Adrenal gland (tissue), 5 donors: ENCODE results near the gene KCND2.

Experiments used
- POLR2A ChIP-seq, 2 donors: fragments of 450-650 bp; IDR thresholded peaks; one replicate each; pipeline ENCODE4 v1.6.1; 2017; ENCODE audit warnings: antibody characterized with exemption in 2 of 2, mild to moderate bottlenecking in 2 of 2, moderate library complexity in 1 of 2
- TF ChIP-seq, protein P1 (sequence below), 6 experiments: fragments of 450-650 bp in 4 of 6; fragments of 200-600 bp in 2 of 6; sonication (generic) in 1 of 6; IDR thresholded peaks; 1 replicate in 5 of 6; 2 replicates in 1 of 6; pipeline versions ENCODE4 v1.5.1 to v1.8.0; 2016 to 2021; ENCODE audit warnings: antibody characterized with exemption in 6 of 6, mild to moderate bottlenecking in 2 of 6, moderate library complexity in 1 of 6
- donor health status: DM: no; HTN: no; CAD: no.

DNA sequence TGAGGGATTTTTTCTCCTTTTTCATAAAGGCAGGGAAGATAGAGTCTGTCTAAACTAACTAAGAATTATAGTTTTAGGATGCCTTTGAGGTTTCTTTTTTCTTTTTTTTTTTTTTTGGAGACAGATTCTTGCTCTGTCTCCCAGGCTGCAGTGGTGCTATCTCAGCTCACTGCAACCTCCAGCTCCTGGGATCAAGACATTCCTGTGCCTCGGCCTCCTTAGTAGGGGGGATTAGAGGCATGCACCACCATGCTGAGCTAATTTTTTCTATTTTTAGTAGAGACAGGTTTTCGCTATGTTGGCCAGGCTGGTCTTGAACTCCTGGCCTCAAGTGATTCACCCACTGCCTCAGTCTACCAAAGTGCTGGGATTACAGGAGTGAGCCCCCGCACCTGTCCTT is 239.7 kb downstream of the KCND2 start:
- TF ChIP-seq, protein P1, sequence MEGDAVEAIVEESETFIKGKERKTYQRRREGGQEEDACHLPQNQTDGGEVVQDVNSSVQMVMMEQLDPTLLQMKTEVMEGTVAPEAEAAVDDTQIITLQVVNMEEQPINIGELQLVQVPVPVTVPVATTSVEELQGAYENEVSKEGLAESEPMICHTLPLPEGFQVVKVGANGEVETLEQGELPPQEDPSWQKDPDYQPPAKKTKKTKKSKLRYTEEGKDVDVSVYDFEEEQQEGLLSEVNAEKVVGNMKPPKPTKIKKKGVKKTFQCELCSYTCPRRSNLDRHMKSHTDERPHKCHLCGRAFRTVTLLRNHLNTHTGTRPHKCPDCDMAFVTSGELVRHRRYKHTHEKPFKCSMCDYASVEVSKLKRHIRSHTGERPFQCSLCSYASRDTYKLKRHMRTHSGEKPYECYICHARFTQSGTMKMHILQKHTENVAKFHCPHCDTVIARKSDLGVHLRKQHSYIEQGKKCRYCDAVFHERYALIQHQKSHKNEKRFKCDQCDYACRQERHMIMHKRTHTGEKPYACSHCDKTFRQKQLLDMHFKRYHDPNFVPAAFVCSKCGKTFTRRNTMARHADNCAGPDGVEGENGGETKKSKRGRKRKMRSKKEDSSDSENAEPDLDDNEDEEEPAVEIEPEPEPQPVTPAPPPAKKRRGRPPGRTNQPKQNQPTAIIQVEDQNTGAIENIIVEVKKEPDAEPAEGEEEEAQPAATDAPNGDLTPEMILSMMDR (IDR thresholded peaks at IDR 0.05): no peak
- TF ChIP-seq POLR2A (IDR thresholded peaks at IDR 0.05): no peak
